Measurements from ENCODE around the gene SORBS1.

SORBS1 gene

GRCh38 chr10:95457319-95457886 is 103.8 kb downstream of the SORBS1 start:
- DNase-seq = no peak

- no peak for DNase-seq
Measured at GRCh38 chr10:95456516-95456915, 104.7 kb downstream of the SORBS1 start.

GRCh38 chr10:95454940-95455339 is 106.2 kb downstream of the SORBS1 start:
- no peak for DNase-seq

GRCh38 chr10:95454356-95454755 is 106.8 kb downstream of the SORBS1 start:
- DNase-seq = no peak

GRCh38 chr10:95451568-95452524 is 109.3 kb downstream of the SORBS1 start:
- DNase-seq = no peak

- no peak for DNase-seq
Measured at GRCh38 chr10:95451150-95451549, 110.0 kb downstream of the SORBS1 start.

GRCh38 chr10:95450188-95450587 is 111.0 kb downstream of the SORBS1 start:
- no peak for DNase-seq

GRCh38 chr10:95447685-95448084 is 113.5 kb downstream of the SORBS1 start:
- no peak for DNase-seq

- DNase-seq = no peak
Measured at GRCh38 chr10:95445837-95446486, 115.2 kb downstream of the SORBS1 start.

- no peak for DNase-seq
Measured at GRCh38 chr10:95445223-95445836, 115.8 kb downstream of the SORBS1 start.

GRCh38 chr10:95444792-95445191 is 116.4 kb downstream of the SORBS1 start:
- no peak for DNase-seq

- DNase-seq = no peak
Measured at GRCh38 chr10:95443636-95444035, 117.5 kb downstream of the SORBS1 start.

- no peak for DNase-seq
Measured at GRCh38 chr10:95442341-95442740, 118.8 kb downstream of the SORBS1 start.

GRCh38 chr10:95441547-95441923 is 119.6 kb downstream of the SORBS1 start:
- DNase-seq = no peak

- DNase-seq = no peak
Measured at GRCh38 chr10:95440756-95441546, 120.2 kb downstream of the SORBS1 start.

- DNase-seq = no peak
Measured at GRCh38 chr10:95440038-95440725, 121.0 kb downstream of the SORBS1 start.

- no peak for DNase-seq
Measured at GRCh38 chr10:95438781-95439180, 122.4 kb downstream of the SORBS1 start.

GRCh38 chr10:95437669-95438068 is 123.5 kb downstream of the SORBS1 start:
- no peak for DNase-seq

GRCh38 chr10:95435548-95436279 is 125.5 kb downstream of the SORBS1 start:
- no peak for DNase-seq

GRCh38 chr10:95434583-95434982 is 126.6 kb downstream of the SORBS1 start:
- DNase-seq = no peak

- no peak for DNase-seq
Measured at GRCh38 chr10:95431900-95432342, 129.2 kb downstream of the SORBS1 start.

All from activated CD4-positive, alpha-beta T cell treated with anti-CD3 and anti-CD28 coated beads, Interleukin-2, amount 50 U/mL, for 4 hours (primary cell).